HAP-1 (cell line): ENCODE measurements around the gene SLC5A11.
"Not testable (repeated sequence)": the region's sequence is repeated elsewhere in the genome, so short reads cannot be mapped to it uniquely, and the experiment has no call there.

Source experiments
- DNase-seq, 2 experiments: peaks; one replicate each; pipeline ENCODE4 v3.0.0-alpha.2; 2016 to 2020; ENCODE audit warnings: low spot score in 2 of 2
- H3K27me3 ChIP-seq: fragments of 250-450 bp; sonication (Bioruptor Pico); 2 replicates; pipeline ENCODE4 v1.5.1; 2020; ENCODE audit warnings: low read depth, mild to moderate bottlenecking, moderate library complexity
- H3K36me3 ChIP-seq: fragments of 250-450 bp; sonication (Bioruptor Pico); replicated peaks from 2 replicates; pipeline ENCODE4 v1.5.1; 2020; ENCODE audit warnings: mild to moderate bottlenecking
- H3K4me1 ChIP-seq: fragments of 250-450 bp; sonication (Bioruptor Pico); 2 replicates; pipeline ENCODE4 v1.5.1; 2020; ENCODE audit warnings: mild to moderate bottlenecking
- H3K4me3 ChIP-seq: fragments of 250-450 bp; sonication (Bioruptor Pico); 2 replicates; pipeline ENCODE4 v1.5.1; 2020; ENCODE audit warnings: mild to moderate bottlenecking, moderate library complexity
- H3K9me3 ChIP-seq: fragments of 250-450 bp; sonication (Bioruptor Pico); 2 replicates; pipeline ENCODE4 v1.5.1; 2020; ENCODE audit warnings: mild to moderate bottlenecking, moderate library complexity
- in situ Hi-C: fragments of 300-500 bp; cut with MboI; formaldehyde crosslinking; loops from 3 replicates; pipeline ENCODE4 v1.14.3; 2020; ENCODE audit warnings: low sequenced_read_pairs, inconsistent platforms, mixed read lengths

The SLC5A11 gene

DNA sequence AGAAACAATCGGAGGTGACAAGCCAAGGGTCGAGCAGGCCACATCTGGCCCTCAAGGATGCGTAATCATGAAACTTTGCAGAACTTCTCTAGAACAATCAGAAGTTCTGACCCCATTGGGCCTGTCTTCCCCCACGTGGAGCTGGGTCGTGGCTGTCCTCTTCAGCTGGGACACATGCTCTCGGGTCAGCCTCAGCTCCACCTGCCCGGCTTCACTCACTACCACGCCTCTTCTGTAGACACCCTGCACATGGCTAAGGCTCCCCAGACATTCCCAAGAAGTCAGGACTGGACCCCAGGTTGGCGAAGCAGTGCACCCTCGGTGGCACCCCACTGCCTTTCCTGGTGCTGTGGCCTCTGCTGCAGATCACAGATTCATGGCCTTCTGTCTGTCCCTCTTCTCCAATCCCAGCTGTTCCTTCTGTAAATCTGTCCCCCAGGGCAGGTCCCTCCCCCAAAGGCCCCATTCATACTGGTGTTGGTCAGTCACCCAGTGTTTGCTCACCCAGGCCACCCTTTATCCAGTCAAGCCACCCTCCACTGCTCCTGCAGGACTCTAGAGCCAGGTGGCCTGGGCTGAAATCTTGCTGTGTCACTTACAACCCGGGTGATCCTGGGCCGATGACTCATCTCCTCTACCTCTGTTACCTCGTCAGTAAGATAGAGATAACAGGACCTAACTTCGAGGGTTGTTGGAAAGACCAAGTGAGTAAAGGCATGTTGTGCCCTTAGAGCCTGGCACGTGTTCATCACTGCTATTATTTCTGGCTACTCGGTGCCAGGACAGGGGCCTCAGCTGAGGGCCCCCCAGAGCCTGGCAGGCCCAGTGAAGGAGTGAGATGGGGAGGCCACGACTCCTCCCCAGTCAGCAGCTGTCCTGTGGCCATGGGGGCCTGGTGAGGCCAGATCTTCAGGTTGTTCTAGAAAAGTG lies 1.4 kb upstream of the SLC5A11 start:
- Histone ChIP-seq H3K36me3 (no peaks in the 10 kb centered on the region), H3K9me3 (no peaks in the 10 kb centered on the region), H3K4me3 (no peak overlapping the region), H3K27me3 (no peaks in the 10 kb centered on the region), H3K4me1 (no peaks in the 10 kb centered on the region)
- in situ Hi-C loops, result no loop called here
- DNase-seq, result no peak

GRCh38 chr16:24845031-24845365 lies 765 bp upstream of the SLC5A11 start:
- H3K4me1 ChIP-seq, H3K9me3 ChIP-seq, in situ Hi-C loops, DNase-seq, H3K27me3 ChIP-seq, H3K36me3 ChIP-seq, H3K4me3 ChIP-seq: not testable (repeated sequence)

DNA sequence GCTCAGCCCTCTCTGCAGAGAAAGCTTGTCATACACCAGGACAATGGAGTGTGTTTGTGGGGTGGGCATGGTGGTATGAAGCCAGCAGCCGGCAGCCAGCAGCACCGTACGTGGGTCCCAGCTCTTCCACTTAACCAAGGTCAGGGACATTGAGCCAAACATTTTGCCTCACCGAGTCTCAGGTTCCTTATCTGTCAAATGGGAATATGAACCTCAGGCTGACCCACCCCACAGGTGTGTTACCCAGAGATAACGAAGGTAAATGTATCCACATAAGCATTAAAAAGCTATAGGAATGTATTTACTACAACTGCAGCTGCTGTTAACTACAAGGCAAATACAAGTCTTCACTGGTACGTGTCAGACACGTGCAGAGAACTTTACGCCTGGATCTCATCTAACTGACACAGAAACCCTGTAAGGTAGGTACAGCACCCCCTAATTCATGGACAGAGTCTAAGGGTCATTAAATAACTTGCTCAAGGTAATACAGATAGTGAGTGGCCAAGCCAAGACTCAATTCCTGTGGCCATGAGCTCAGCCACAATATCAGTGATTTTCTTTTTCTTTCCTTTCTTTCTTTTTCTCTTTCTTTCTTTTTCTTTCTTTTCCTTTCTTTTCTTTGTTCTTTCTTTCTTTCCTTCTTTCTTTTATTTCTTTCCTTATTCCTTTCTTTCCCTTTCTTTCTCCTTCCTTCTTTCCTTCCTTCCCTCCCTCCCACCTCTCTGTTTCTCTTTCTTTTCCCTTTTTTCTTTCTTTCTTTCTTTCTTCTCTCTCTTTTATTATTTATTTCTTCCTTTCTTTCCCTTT lies 990 bp downstream of the SLC5A11 start:
- in situ Hi-C loops, result no loop called here
- no peaks in the 10 kb centered on the region for H3K36me3 ChIP-seq

DNA sequence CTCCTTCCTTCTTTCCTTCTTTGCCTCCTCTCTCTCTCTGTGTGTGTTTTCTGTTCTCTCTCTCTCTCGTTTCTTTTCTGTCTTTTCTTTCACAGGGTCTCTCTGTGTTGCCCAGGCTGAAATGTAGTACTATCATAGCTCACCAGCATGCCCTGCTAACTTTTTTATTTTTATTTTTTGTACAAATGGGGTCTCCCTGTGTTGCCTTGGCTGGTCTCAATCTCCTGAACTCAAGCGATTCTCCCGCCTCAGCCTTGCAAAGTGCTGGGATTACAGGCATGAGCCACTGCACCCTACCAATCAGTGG lies 1.5 kb downstream of the SLC5A11 start:
- in situ Hi-C loops, result no loop called here
- H3K4me3 ChIP-seq, result no peak overlapping the region

More for the DNA sequence above, 990 bp downstream of the SLC5A11 start:
- Histone ChIP-seq H3K9me3 (no peaks in the 10 kb centered on the region), H3K4me3 (no peak overlapping the region), H3K27me3 (no peaks in the 10 kb centered on the region), H3K4me1 (no peaks in the 10 kb centered on the region)
- no peak for DNase-seq

GRCh38 chr16:24848065-24848464 lies 2.3 kb downstream of the SLC5A11 start:
- H3K4me1 ChIP-seq, result no peaks in the 10 kb centered on the region
- no peaks in the 10 kb centered on the region for H3K27me3 ChIP-seq
- no peak for DNase-seq
- in situ Hi-C loops, result no loop called here
- no peaks in the 10 kb centered on the region for H3K36me3 ChIP-seq
- H3K4me3 ChIP-seq, result no peak overlapping the region
- no peaks in the 10 kb centered on the region for H3K9me3 ChIP-seq

More for the DNA sequence above, 1.5 kb downstream of the SLC5A11 start:
- Histone ChIP-seq H3K27me3 (no peaks in the 10 kb centered on the region), H3K4me1 (no peaks in the 10 kb centered on the region), H3K36me3 (no peaks in the 10 kb centered on the region), H3K9me3 (no peaks in the 10 kb centered on the region)
- DNase-seq, result no peak

- in situ Hi-C loops, result no loop called here
- Histone ChIP-seq H3K4me1 (no peaks in the 10 kb centered on the region), H3K36me3 (no peaks in the 10 kb centered on the region), H3K27me3 (no peaks in the 10 kb centered on the region), H3K9me3 (no peaks in the 10 kb centered on the region), H3K4me3 (no peak overlapping the region)
- DNase-seq, result no peak
These were observed 3.9 kb downstream of the SLC5A11 start for GRCh38 chr16:24849641-24850040.

GRCh38 chr16:24850289-24850938 lies 4.7 kb downstream of the SLC5A11 start:
- DNase-seq, result no peak
- in situ Hi-C loops, result no loop called here
- Histone ChIP-seq H3K4me1 (no peaks in the 10 kb centered on the region), H3K4me3 (no peak overlapping the region), H3K36me3 (no peaks in the 10 kb centered on the region), H3K9me3 (no peaks in the 10 kb centered on the region), H3K27me3 (no peaks in the 10 kb centered on the region)

DNA sequence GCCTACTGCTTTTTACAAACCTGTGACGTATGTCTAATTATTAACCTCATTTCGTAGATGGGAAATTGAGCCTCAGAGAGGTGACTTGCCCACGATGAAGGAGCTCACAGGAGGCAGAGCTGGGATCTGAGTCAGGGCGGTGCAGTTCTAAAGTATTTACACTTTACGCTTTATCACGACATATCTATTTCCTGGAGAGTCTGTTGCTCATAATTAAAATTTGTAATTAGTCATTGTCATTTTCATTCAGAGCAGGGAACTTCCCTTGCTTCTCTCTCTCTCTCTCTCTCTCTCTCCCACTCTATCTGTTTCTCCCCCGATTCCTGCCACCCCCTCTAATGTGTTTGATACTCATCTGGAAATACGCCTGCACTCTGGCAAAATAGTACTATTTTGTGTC lies 5.9 kb downstream of the SLC5A11 start:
- H3K4me1 ChIP-seq, result no peaks in the 10 kb centered on the region
- no peak overlapping the region for H3K4me3 ChIP-seq
- no peaks in the 10 kb centered on the region for H3K36me3 ChIP-seq
- no peak for DNase-seq
- in situ Hi-C loops, result no loop called here
- H3K27me3 ChIP-seq, result no peaks in the 10 kb centered on the region
- H3K9me3 ChIP-seq, result no peaks in the 10 kb centered on the region

DNA sequence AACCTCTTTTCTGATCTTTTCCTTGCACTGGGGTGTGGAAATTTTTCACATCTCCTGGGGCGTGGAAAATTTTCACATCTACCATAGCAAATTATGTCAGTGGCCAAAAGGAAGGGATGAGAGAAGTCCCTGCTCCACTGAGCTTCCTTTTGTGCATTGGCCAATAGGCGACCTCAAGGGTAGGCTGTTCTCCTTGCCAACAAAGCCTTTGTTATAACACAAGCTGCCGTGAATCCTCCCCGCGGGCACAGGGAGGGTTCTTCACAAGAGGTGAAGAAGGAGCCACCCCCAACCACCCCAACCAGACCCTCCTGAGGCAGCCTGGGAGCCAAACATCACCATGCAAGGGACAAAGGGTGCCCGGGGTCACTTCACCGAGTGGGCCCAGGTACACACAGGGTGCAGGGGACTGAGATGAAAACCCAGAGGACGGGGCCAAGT lies 6.5 kb downstream of the SLC5A11 start:
- no peaks in the 10 kb centered on the region for H3K4me1 ChIP-seq
- H3K9me3 ChIP-seq, result no peaks in the 10 kb centered on the region
- no peak overlapping the region for H3K4me3 ChIP-seq
- no peaks in the 10 kb centered on the region for H3K27me3 ChIP-seq
- in situ Hi-C loops, result no loop called here
- no peaks in the 10 kb centered on the region for H3K36me3 ChIP-seq
- no peak for DNase-seq

DNA sequence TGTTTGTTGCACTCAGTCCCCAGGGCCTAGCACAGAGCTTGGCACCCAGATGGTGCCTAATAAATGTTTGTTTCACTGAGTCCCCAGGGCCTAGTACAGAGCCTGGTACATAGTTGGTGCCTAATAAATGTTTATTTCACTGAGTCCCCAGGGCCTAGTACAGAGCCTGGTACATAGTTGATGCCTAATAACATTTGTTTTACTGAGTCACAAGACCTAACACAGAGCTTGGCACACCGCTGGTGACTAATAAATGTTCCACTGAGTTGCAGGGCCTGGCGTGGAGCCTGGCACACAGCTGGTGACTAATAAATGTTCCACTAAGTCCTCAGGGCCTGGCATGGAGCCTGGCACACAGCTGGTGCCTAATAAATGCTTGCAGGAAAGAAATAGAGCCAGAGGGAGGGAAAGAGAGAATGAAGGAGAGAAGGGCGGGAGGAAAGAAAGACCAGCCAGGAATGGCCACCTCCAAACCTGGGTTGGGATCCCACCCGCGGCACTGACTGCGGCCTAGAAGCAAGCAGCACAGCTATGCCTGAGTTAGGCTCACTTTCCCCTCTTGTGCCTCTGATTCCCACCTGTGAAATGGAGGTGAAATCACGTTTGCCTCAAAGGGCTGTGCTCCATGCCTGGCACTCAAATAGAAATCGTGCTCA lies 7.5 kb downstream of the SLC5A11 start:
- H3K4me3 ChIP-seq, result no peak overlapping the region
- H3K27me3 ChIP-seq, result no peaks in the 10 kb centered on the region
- in situ Hi-C loops, result no loop called here
- H3K4me1 ChIP-seq, result no peaks in the 10 kb centered on the region
- no peaks in the 10 kb centered on the region for H3K36me3 ChIP-seq
- DNase-seq, result no peak
- H3K9me3 ChIP-seq, result no peaks in the 10 kb centered on the region

- H3K27me3 ChIP-seq, result no peaks in the 10 kb centered on the region
- DNase-seq, result no peak
- no peaks in the 10 kb centered on the region for H3K9me3 ChIP-seq
- in situ Hi-C loops, result no loop called here
- H3K36me3 ChIP-seq, result no peaks in the 10 kb centered on the region
- no peak overlapping the region for H3K4me3 ChIP-seq
- H3K4me1 ChIP-seq, result no peaks in the 10 kb centered on the region
These were observed 8.1 kb downstream of the SLC5A11 start for GRCh38 chr16:24853830-24854229.

DNA sequence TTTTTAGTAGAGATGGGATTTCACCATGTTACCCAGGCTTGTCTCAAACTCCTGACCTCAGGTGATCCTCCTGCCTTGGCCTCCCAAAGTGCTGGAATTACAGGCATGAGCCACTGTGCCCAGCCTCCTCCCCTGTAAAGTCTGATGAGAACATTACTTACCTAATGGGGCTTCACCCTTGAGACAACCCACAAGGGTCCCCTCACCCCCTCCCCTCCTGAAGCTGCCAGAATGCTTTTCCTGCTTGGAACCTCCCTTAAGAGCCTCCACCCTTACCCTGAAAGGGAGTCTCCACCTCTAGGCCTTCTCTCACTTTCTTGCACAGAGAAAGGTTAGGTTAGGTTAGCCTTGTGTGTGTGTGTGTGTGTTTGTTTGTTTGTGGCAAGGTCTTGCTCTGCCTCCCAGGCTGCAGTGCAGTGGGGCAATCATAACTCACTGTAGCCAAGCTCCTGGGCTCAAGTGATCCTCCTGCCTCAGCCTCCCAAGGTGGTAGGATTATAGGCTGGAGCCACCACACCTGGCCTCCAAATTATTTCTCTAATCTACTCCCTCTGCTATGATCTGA lies 8.9 kb downstream of the SLC5A11 start:
- H3K36me3 ChIP-seq, result no peaks in the 10 kb centered on the region
- no peaks in the 10 kb centered on the region for H3K27me3 ChIP-seq
- H3K9me3 ChIP-seq, result no peaks in the 10 kb centered on the region
- no peak overlapping the region for H3K4me3 ChIP-seq
- DNase-seq, result no peak
- no peaks in the 10 kb centered on the region for H3K4me1 ChIP-seq
- in situ Hi-C loops, result no loop called here

- no peaks in the 10 kb centered on the region for H3K27me3 ChIP-seq
- in situ Hi-C loops, result no loop called here
- H3K4me1 ChIP-seq, result no peaks in the 10 kb centered on the region
- no peaks in the 10 kb centered on the region for H3K9me3 ChIP-seq
- H3K4me3 ChIP-seq, result no peak overlapping the region
- no peak for DNase-seq
- H3K36me3 ChIP-seq, result no peaks in the 10 kb centered on the region
These were observed 9.9 kb downstream of the SLC5A11 start for GRCh38 chr16:24855678-24856077.
